Activated naive CD4-positive, alpha-beta T cell treated with Interleukin-2 at 50 U/mL for 16 hours (primary cell): ENCODE measurements around the gene DEAF1.
A peak's percentile ranks its signal among the peaks of the same experiment; 100 is the strongest.

ENCODE experiments used
- DNase-seq: peaks from one replicate; pipeline ENCODE4 v3.0.0-alpha.2; 2020

DEAF1 gene

DNA sequence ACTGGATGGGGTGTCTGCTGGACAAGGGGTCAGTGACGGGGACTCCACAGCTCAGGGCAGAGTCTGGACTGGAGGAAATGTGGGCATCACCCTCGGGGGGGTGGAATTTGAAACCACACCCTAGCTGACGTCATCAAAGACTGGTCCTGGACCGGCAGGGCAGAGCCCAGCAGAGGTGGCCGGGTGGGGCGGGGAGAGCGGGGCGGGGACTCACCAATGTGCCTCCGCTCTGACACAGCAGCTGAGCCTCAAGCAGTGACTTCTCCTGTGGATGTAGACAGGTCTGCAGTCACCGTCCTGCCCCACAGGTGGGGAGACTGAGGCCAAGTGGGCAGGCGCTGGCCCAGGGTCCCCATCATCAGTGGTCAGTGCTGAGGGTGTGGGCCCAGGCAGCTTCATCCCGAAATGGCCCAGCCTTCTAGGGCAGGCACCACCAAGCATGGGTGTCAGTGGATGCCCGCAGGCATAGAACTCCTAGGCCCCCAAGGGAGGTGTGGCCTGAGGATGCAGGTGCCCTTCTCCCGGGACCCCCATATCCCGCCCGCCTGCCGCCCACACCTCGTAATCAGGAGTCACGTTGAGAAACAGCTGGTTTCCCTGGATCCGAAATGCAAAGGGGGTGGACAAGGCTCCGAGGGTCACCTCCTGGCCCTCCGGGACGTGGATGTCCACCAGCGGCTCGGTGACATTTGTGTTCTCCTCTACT is 70.9 kb downstream of the DEAF1 start:
- DNase-seq = no peak

DNA sequence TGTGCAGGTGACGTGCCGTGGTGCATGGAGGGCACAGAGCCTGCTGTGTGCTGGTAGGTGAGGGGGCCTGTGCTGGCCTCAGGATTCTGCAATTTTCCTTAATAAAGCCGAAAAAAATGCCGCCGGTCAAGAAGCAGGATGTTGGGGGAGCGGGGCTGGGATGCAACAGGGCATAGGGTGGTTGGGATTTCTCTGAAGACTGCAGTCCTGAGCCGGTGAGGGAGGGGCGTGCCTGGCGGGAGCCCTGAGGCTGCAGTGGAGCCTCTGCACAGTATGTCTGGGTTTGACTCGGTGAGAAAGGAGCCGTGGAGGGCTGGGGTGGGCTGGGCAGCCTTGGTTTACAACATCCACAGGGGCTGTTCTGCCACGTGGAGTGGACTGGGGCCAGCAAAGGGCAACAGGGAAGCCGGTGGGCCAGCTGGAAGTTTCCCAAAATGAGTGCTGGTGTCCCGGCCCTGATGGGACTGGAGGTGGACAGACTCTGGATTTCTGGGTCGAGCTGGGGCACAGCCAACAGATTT is 71.6 kb downstream of the DEAF1 start:
- no peak for DNase-seq

DNA sequence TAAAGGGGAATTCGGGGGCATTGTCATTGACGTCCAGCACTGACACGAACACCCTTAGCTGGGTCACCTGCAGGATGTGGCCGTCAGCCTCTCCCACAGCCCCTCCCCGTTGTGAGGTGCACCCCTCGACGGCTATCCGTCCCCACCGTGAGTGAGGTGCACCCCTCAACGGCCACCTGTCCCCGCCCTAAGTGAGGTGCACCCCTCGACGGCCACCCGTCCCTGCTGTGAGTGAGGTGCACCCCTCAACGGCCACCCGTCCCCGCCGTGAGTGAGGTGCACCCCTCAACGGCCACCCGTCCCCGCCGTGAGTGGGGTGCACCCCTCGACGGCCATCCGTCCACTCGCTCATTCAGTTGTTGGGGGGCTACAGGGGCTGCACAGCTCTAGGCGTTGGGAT is 73.2 kb downstream of the DEAF1 start:
- no peak for DNase-seq

DNA sequence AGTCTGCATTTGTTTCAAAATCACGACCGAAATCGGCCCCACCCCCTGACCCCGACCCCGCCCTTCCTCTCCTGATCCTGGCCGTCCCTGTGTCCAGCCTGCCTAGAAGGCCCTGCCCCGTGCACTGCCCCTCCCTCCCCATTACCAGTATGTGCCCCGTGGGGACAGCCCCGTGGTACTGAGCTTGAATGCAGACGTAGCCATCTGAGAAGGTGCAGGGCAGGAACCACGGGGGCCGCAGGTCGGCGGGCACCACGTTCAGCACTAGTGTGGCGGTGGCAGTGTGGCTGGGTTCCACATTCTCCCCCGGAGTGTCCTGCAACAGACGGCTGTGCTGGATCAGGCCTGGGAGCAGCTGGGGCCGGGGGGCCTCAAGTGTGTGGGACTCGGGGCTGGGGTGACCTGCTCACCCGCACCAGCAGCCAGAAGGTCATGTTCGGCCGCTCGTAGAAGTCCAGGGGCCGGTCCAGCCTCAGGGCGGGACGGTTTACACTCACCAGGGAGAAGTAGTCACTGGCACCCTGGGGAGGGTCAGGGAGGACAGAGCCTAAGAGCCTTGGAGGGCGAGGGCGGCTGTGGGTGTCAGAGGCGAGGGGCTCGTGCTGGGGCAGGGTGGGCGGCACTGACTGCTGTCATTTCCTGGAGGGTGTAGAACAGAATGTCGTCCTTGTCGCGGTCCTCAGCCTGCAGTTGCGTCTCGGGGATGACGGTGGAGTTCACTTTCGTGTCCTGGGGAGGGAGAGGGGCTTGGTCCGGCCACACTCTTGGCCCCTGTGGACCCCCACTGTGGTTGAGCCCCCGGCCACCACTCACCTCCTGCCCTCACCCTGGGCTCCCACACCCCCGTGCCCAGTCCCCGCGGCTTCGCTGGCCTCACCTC is 73.8 kb downstream of the DEAF1 start:
- DNase-seq = no peak

DNA sequence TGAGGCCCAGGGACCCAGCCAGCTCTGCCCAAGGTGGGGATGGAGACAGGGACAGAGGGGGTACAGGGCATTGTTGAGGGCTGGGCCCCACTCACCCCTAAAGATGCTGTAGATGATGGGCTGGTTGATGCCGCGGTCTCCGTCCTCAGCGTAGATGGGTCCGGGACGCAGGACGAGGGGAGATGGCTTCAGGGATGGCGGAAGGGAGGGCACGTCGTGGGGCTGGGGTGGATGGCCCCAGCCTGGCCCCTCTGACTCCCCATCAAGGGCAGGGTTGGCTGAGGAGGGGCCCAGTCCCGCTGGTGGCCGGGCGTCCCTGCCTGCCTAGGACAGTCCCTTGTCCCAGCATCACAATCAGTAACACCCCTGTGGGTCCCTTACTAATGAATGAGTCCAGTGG is 74.8 kb downstream of the DEAF1 start:
- no peak for DNase-seq

DNA sequence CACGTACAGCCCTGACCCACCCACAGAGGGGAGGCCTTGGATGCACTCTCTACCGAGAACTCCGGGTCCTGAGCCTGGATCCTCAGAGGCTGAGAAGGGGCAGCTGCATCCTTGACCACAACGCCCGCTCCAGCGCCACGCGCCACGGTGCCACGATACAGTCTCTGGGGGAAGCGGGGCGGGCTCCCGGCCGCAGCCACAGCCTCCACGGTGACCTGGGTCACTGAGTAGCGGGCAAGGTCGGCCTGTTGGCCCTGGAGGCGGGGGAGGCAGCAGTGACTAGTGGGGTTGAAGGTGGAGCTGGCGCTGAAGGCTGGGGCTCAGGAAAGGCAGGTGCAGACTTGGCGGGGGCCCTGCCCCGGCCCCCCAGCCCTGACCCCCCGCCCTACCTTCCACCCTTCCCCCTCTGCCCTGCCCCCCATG is 75.4 kb downstream of the DEAF1 start:
- no peak for DNase-seq

DNA sequence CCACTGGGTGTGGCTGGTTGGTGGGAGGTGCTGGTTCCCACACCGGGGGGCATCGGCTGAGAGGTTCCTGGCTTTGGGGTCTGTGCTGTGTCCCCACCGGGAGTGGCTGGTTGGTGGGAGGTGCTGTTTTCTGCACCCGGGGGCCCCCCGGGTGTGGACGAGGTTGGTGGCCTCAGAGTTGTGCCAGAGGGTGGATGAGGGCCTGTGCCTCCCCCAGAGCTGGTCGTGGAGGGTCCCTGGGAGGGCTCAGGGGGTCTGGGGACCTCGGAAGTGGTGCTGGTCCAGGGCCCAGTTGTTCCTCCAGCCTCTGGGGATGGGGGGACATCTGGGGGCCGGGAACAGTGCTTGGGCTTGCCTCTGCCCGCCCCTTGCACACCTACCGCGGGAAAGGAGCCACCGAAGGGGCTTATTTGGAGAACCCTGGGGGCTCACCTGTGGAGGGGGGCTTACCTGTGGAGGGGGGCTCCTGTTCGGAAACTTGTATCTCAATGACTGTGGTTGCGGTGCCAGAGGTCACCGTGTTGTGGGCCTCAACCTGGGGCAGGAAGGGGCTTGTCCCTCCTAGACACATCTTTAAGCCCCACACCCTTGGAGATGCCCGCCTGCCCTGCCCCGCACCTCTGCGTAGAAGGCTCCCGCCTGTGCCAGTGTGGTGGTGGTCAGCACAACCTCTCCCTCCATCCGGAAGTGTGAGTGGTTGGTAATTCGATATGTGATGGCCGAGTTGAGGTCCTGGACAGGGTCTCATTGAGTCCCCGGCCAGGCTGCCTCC is 76.0 kb downstream of the DEAF1 start:
- no peak for DNase-seq

DNA sequence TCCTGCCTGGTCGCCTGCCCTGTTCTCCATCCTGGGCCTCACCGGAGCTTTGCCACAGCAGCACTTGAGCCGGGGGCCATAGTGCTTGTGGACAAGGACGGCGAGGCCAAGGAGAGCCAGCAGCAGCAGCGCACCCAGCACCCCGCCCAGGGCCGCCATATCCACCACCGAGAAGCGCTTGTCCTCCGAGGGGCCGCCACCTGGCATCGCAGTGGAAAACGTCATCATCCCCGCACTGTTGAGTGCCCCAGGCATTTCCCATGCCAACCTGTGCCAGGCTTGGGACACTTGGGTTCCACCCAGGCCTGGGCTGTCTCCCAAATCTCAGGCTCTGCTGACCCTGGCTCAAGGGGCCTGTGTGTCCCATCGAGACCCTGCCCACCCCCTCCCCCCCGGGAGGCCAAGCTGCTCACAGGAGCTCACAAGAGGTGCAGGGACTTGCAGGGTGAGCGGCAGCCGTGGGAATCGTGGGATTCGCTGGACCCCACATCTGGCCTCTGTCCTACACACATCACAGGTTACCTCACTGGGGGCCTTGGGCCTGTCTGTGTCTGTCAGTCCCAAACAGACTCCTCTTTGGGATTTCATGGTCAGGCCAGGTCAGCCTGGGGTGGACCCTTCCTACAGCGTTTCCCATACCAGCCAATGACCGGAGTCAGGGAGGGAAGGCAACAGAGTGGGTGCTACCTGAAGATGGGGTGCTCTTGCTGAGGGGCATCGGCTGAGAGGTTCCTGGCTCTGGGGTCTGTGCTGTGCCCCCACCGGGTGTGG is 76.9 kb downstream of the DEAF1 start:
- DNase-seq = no peak

DNA sequence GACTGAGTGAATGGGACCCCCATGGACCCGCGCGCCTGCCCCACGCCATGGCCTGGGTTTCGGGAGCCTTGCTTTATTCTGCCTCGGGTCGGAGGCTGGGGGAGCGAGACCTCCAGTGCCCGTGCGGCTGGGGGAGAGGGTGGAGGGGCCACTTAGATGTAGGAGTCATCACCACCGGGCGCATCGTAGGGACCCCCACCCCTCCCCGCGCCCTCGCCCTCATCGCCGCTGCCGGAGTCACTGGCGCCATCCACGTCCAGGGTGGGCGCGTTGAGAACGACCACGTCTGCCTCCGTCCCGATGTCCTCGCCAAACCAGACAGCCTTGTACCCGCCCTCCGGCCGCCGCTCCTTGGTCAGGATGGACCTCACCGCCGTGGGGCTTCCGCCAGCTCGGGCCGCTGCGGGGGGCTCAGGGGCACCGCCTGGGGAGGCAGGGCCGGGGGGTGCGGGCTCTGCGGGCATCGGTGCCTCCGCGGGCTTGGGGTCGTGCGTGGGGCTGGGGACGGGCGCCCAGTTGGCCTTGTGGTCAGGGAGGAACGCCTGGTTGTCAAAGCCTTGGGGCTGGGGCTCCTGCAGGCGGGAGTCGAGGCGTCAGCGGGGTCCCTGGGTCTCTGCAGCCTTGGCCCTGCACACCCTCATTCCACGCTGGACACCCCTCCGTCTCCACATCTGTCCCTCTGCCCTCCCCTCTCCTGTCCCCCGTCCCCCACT is 77.7 kb downstream of the DEAF1 start:
- DNase-seq = no peak

DNA sequence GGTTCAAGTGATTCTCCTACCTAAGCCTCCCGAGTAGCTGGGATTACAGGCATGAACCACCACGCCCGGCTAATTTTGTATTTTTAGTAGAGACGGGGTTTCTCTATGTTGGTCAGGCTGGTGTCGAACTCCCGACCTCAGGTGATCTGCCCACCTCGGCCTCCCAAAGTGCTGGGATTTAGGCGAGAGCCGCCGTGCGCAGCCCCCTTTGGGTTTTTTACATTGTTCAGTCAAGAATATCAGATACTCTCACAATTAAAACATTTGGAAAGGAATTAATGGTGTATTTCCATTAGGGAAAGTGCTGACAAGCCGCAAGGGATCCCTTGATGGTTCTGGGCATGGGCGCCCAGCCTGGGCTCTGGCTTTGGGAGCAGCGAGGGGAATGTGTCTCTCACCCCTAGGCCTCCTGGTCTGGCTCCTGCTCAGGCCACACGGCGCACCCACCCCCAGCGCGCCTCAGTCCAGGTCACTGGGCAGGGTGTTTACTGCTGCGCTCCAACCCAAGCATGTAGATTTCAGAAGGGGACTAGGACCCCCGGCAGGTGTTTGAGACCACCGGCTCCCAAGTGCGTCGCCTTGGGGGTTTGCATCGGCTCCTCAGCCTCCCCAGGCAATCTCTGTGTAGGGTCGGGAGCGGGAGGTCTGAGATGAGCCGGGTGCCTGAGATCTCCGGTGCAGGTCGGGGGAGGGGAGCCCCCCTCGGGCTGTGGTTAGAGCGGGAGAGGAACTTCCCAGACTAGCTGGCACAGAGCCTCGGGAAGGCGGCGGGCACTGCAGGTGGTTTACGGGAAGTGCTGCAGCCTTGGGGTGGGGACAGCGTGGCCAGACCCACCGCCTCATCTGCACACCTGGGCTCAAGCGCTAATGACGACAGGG is 78.5 kb downstream of the DEAF1 start:
- DNase-seq = no peak

DNA sequence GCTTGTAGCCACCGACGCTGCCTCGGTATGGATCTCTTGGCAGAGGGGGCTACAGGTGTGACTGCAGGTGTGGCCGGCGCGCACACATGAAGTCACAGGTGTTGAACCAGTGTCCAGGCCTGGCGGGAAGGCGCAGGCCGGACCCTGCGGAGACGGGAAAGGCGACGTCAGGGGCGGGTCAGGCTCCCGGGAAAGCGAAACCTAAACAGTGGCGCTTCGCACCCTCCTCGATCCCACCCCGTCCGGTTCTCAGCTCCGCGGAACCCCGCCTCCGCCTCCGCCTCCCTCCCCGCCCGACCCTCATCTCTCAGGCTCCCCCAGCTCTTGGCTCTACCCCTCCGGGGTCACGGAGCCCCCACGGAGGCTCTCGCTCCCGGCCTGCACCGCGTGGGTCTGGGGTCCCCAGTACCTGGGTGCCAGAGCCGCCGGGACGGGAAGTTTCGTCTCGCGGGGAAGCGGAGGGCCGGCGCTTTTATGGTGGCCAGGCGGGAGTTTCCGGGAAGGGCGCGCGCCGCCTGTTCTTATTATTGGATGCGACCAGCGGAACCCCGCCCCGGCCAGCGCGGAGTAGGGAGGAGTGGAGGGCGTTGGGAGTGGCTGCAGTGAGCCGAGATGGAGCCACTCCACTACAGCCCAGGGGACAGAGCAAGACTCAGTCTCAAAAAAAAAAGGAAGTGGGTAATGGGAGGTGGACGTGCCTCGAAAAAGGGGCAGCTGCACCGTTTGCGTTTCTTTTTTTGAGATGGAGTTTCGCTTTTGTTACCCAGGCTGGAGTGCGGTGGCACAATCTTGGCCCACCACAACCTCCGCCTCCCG is 79.3 kb downstream of the DEAF1 start, which contains the start of gene IRF7:
TSS of gene IRF7 (minus strand) at position 447 of the 816 bp plus-strand sequence. CDS start 586 bp downstream, outside the sequence.
- peak; percentile 86 for DNase-seq

DNA sequence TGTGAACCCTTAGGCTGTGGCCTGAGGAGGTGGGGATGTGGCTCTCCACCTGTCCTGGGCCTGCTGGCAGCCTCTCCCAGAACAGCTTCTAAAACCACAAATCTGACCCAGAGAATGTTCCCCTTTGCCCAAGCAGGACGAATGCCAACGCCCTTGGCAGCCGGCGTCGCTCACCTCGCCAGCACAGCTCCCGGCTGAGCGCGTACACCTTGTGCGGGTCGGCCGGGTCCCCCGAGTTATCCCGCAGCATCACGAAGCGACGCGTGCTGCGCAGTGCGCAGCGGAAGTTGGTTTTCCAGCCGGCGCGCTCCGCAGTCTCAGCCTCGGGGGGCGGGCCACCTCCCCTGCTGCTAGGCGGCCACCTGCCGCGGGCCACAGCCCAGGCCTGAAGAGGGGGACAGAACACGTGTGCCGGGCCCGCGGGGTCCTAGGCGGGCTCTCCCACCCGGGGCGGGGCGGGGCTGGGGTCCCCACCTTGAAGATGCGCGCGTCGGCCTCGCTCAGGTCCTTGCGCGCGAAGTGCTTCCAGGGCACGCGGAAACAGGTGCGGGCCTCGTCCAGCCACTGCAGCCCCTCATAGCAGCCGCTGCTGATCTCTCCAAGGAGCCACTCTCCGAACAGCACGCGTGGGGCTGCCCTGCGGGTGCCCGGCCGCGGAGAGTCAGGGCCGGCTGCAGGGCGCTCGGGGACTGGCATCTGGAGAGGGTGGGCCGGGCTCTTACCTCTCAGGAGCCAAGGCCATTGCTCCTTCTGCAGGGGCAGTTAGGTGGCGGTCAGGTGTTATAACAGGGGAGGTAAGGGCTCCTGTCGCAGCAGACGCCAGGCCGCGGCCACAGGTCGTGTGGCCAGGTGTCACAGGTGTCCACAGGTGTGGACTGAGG is 80.2 kb downstream of the DEAF1 start:
- no peak for DNase-seq

DNA sequence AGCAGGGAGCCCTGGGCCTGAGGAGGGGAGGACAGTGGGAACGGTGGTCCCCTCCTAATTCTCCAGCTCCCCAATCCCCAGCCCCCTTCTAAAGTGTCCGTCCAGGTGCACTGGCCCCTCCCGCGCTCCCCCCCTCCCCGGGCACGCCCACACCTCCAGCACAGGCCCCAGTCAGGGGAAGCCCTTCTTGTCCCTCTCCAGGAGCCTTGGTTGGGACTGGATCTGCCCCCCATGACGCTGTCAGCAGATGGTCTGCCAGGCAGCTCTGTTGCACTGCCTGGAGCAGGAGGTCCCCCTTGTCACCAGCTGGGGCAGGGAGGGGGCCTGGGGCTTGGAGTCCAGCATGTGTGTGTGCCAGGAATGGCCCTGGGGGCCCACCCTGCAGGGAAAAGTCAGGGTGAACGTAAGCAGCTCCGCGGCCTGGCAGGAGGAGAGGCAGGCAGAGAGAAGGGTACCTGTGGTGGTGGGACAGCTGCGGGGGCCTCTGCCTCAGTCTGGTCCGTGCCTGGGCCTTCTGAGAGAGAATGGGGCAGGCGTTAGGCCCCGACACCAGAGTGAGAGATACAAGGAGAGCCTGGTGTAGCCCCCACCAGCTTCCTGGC is 80.9 kb downstream of the DEAF1 start:
- DNase-seq = no peak

DNA sequence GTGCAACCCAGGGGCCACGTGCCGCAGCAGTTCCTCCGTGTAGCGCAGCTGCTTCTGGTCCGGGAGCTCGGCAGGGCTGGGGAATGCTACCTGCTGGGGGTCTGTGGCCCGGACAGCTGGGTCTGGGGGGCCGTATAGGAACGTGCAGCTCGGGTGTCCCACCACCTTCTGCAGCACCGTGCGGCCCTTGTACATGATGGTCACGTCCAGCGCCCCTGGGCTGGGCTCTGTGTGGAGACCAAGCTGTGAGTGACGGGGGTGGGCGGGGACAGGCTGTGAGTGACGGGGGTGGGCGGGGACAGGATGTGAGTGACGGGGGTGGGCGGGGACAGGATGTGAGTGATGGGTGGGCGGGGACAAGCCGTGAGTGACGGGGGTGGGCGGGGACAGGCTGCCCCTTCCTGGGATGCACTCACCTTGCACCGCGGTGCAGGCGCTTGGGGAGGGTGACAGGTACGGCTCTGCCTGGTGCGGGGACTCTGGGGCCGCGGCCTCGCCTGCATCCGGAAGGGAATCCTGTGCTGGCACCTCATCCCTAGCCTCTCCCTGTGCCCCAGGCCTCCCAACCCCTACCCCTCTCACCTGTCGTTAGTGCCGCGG is 81.6 kb downstream of the DEAF1 start:
- DNase-seq = peak; percentile 76

DNA sequence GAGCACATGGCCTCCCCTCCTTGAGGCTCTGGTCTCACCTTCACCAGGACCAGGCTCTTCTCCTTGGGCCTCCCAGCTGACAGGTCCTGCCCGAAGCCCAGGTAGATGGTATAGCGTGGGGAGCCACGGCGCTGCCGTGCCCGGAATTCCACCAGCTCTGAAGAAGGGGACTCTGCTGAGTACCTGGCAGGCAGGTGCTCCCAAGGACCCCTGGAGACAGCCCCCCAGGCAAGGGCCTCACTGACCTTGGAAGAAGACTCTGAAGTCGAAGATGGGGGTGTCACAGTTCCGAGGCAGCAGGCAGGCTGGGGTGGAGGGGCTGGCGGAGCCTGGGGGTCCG is 82.1 kb downstream of the DEAF1 start:
- no peak for DNase-seq

DNA sequence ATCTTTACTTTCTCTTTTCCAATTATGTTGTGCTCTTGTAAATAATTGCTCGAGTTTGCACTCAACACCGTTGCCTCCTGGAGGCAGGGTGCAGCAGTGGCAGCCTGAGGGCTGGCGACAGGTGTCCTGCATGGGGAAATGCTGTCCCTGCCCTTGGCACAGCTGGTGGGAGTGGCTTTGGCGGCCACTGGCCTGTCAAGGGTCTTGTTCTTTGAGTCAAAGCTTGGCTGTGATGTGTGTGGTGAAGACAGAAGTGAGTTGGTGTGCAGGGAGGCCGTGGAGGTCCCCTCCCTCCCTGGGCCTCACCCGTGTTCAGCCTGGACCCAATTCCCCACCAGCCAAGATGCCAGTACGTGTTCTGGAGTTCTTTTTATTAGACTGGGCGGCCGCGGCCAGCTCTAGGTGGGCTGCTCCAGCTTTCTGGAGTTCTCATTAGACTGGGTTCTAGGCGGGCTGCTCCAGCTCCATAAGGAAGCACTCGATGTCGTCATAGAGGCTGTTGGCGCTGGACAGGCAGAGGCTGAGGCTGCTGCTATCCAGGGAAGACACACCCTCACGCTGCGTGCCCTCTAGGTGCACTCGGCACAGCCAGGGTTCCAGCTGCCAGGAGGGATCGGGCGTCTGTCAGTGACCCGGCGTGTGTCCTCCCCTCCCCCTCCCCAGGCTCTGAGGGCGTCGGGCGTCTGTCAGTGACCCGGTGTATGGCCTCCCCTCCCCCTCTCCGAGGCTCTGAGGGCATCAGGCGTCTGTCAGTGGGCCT is 82.6 kb downstream of the DEAF1 start:
- DNase-seq = no peak
